KG1 (cell line): ENCODE results near the gene UBP1.
A peak's percentile ranks its signal among the peaks of the same experiment; 100 is the strongest.
"Not testable (repeated sequence)": the region's sequence is repeated elsewhere in the genome, so short reads cannot be mapped to it uniquely, and the experiment has no call there.

Experiments used
- DNase-seq: peaks from one replicate; lab custom pipeline; 2025; lab: John Stamatoyannopoulos, UW

The UBP1 gene

DNA sequence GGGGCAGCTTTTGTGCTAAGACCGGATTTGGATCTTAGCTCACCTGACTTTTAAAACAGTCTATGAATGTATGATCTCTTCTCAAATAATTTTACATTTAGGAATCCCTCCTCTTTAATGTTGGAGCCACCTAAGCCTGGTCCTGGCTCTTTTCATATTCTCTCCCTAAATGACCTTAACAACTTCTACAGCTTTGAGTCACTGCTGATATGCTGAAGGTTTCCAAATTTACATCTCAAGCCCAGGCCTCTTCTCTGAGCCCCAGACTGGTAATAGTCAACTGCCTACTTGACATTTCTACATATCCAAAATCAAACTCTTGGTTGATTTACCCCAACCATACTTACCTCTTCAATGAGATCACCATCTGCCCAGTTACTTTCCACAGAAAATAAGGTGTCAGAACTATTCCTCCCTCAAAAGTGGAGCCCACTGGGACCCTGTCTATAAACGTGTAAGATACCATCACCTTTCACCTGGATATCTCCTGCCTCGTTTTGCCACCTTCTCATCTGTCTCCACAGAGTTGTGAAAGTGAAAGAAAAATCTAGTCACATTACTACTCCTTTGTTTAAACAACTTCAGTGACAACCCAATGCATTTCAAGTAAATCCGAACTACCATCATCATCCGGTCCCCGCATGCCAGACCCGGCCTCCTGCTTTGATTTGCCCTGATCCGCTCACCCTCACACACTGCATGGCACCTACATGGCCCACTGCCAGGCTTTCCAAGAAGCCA lies 48.8 kb downstream of the UBP1 start:
- no peak for DNase-seq

DNA sequence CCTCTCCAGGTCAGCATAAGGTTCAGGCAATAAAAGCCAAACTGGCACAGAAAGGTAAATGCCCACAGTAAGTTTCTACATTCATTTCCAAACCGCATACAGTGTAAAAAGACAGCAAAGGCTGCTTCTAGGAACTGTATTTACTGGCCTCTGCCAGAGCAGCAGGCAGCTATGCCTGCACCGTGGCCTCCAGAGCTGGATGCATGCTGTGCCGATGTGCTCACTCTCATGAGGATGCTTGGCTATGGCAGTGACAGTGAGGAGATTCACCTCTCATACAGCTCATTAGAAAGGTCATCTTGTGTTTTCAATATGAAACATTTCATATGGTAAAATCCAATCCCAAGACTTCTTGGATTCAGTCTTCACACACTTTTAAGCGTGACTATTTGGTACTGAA lies 50.3 kb downstream of the UBP1 start:
- no peak for DNase-seq

DNA sequence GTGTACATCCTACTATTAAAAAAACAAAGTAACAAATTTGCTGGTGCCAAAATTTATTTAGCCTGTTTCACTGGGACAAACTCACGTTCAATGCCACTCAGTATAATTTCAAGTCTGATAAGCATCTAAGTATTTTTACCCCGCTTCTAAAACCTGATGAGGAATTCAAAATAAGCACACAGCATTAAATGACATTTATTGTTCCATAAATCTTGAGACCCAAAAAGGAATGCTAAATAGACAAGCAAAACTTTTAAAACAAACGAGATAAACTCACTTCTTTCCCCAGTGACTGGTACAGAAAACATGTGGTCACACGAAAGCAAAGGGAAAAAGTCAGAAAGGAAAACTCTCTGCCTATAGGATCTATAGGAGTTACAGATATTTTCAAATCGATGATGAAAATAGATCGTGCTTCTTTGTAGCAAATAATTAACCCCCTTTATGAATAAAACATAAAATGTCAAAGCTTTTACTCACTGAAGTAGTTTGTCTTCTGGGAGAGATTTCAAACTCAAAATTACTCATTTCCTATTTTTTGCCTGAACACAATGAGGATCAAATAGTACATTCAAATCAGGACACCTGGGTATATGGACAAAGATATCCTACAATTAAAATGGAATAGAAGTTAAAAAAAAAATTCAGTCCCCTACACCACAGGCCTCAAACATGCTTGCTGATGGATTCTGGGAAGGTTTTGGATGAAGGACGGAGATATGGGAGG lies 51.7 kb downstream of the UBP1 start:
- DNase-seq: no peak

DNA sequence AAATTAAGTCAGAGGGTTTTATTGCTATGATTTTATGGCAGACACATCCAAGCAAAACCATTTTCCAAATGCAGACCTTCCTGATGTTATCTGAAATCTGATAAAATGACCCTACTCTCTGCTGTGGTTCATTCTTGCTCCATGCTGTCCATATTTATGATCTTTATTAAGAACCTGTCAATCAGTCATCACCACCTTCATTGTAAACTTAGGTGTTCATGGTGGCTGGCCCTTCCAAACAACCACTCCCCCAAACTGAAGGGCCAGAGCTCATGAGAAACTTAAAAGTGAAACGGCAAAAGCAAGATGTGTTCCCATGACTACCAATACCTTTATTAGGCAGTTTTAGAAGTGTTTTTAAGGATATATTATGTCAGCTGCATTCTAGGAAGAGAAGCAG lies 53.6 kb downstream of the UBP1 start:
- DNase-seq: no peak

- DNase-seq: no peak
Observed at GRCh38 chr3:33385423-33385822, 54.8 kb downstream of the UBP1 start.

GRCh38 chr3:33383951-33384350 lies 56.3 kb downstream of the UBP1 start:
- DNase-seq: no peak

DNA sequence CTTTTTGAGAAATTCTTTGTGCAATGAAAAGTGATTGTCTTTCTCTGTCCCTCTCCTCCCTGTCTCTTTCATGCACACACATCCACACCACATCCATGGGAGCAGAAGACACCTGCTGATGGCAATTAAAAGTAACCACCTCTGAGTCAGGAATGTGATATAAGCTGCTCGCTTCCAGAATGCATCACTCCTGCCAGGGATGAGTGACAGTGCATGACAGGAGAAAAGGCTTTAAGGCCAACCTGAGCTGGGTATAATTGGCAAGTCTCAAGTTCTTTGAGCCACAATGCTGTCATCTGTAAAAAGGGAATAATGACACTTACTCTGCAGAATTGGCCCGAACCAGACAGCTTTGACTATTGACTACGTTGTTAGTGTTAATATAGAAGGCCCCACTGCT lies 59.6 kb downstream of the UBP1 start:
- DNase-seq: no peak

DNA sequence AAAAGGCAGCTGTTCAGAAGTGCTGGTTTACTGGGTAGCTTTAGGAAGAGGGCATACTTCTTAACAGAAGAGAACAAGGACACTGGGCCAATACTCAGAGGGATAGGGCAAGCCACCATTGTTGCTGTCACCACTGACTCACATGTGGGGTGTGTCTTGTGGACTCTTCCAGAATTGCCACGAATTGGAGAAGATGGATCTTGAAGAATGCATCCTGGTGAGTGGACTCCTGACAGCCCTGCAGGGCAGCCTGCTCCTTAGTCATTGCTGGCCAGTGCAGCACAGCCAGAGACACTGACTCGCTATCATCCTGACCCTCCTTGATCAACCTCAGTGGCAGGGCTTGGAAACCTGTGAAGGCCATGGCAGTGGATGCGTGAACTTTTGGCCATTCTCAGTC lies 62.3 kb downstream of the UBP1 start:
- DNase-seq: no peak

- DNase-seq: no peak
Observed at GRCh38 chr3:33377489-33377888, 62.7 kb downstream of the UBP1 start.

DNA sequence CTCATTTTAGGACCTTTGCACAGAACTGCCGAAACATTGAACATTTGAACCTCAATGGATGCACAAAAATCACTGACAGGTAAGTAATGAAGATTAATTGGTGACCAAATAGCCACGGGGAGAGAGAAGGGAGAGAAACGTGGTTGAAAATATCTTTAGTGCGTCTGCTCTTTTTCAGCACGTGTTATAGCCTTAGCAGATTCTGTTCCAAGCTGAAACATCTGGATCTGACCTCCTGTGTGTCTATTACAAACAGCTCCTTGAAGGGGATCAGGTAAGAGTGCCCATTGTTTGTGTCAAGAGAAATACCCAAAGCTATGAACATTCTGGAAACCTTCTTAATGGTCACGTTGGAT lies 67.1 kb downstream of the UBP1 start:
- DNase-seq: no peak

- DNase-seq: peak; percentile 36
Observed at GRCh38 chr3:33372218-33373081, 67.8 kb downstream of the UBP1 start.

GRCh38 chr3:33364531-33365128 lies 75.6 kb downstream of the UBP1 start:
- DNase-seq: no peak

GRCh38 chr3:33364060-33364459 lies 76.1 kb downstream of the UBP1 start:
- DNase-seq: no peak

DNA sequence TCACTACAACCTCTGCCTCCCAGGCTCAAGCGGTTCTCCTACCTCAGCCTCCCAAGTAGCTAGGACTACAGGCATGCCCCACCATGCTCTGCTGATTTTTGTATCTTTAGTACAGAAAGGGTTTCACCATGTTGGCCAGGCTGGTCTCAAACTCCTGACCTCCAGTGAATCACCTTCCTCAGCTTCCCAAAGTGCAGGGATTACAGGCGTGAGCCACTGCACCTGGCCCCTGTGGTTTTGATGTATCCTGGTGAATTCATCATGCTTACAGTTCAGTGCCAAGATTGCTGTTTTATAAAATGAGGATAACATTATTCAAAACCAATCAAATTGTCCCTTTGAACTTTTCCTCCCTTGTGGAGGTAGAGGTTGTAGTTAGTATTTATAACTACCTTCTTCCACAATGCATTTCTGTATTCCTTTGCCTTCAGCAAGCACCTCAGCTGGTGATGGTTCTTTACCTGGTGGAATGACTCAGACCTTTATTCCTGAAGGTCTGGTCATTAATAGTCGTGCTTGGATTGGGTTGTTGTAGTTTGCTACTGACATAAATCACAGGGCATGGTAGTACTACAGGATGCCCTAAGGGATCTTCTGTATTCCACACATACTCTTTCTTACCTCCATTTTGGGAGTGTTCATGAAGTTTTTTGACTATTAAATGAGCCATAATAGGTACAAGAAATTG lies 76.9 kb downstream of the UBP1 start:
- no peak for DNase-seq

DNA sequence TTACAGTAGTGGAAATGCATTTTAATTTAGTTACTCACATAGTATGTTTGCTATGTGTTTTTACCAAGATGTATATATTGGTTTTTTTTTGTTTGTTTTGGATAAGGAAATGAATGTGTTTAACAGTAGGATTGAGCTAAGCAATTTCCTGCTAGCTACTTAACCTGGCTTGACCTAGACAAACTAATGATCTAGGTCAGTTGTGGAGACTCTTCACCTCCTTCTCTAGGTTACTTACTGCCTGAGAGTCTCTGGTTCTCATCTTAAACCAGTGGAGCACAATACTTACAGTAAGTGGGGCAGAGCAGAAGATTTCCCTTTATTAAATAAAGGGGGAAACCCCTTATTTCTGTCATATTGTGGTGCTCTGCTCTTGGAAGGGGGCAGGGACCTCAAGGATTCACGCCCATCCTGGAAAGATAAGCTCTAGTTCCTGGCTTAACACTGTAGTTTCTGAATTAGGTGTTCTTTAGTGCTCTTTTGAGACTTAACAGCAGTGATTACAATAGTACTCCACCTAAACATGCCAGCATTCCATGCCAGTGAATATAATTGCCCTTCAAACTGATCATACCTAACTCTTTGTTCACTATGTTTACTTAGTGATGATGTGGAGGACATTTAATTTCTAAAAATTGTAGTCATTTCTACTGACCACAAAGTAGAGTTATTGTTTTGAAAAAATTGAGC lies 79.9 kb downstream of the UBP1 start:
- no peak for DNase-seq

DNA sequence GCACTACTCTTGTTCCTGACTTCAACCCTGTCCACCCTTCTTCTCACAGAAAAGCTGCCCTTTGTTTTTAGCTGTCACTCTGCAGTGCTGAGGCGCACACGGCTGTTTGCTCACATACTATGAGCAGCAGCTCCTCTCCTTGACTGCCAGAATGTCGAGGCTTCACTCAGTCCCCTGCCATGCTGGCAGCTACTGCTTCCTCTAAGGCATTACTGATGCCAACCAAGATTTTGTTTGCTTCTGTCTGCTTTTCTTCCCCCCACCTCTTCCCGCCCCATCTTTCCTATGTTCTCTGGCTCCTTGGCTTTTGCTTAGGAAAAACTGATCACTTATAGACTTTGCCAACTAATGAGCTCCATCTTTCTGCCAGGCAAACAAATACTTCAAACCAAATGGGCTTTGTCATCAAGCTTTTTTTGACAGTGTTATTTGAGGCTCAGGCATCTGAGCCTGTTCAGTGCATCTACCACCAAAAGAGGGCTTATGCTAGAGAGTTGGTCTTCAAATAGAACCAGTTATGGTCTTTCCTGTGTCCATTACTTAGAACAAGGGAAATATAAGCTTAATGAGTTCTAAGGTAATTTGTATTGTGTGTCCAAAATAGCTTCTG lies 81.9 kb downstream of the UBP1 start:
- DNase-seq: no peak

DNA sequence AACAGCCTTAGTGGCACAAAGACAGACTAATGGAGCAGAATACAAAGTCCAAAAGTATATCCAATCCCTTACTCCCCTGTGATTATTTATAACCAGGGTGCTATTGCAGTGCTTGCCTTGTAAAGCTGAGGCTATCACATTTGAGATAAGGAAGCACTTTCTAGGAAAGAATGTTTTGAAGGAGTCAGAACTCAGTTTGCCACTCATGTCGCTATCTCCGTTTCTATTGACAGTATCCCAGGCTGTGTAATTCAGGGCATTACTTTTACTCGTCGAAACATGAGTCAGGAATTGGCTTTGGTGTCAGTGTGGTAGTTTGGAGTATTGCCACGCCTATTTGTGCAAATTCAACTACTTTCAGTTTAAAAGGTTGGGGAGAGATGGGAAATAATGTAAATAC lies 84.6 kb downstream of the UBP1 start:
- no peak for DNase-seq

DNA sequence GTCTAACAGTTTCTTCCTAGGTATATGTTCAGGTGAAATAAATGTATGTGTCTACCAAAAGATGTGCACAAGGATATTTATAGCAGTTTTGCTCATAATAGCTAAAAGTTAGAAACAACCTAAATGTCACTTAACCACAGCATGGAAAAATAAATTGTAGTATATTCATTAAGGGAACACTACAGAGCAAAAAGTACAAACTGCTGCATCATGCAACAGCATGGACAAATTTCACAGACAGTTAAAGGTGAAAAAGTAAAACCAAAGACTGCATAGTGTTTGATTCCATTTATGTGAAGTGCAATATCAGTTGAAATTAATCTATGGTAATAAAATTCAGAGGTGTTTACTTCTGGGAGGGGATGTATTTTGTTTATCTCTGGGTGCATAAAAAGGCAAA lies 100.4 kb downstream of the UBP1 start:
- no peak for DNase-seq

DNA sequence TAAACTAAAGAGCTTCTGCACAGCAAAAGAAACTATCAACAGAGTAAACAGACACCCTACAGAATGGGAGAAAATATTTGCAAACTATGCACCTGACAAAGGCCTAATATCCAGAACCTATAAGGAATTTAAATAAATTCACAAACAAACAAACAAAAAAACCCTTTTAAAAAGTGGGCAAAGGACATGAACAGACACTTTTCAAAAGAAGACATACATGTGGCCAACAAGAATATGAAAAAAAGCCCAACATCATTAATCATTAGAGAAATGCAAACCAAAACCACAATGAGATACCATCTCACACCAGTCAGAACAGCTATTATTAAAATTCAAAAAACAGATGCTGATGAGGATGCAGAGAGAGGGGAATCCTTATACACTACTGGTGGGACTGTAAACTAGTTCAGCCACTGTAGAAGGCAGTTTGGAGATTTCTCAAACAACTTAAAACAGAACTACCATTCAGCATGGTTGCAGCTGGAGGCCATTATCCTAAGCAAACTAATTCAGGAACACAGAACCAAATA lies 101.2 kb downstream of the UBP1 start:
- not testable (repeated sequence) for DNase-seq
